GM13977 (cell line): ENCODE data around the gene AGAP1.

Experiments used
- DNase-seq: peaks from one replicate; pipeline ENCODE4 v3.0.0; 2012; ENCODE audit warnings: low spot score
- in situ Hi-C: fragments of 300-500 bp; cut with MboI; formaldehyde crosslinking; loops from one replicate; pipeline ENCODE4 v1.12.0; 2022; ENCODE audit warnings: low sequenced_read_pairs, low pct_unique_long_range_greater_than_20kb, mixed read lengths, inconsistent platforms; ENCODE audit not compliant: unreplicated experiment
- TF ChIP-seq, protein P1 (sequence below): IDR thresholded peaks from 2 replicates; pipeline ENCODE4 v1.5.1; 2012; ENCODE audit warnings: mild to moderate bottlenecking, control low read depth; ENCODE audit not compliant: insufficient read depth; ENCODE audit errors: extremely low read depth, missing control alignments

AGAP1 gene

DNA sequence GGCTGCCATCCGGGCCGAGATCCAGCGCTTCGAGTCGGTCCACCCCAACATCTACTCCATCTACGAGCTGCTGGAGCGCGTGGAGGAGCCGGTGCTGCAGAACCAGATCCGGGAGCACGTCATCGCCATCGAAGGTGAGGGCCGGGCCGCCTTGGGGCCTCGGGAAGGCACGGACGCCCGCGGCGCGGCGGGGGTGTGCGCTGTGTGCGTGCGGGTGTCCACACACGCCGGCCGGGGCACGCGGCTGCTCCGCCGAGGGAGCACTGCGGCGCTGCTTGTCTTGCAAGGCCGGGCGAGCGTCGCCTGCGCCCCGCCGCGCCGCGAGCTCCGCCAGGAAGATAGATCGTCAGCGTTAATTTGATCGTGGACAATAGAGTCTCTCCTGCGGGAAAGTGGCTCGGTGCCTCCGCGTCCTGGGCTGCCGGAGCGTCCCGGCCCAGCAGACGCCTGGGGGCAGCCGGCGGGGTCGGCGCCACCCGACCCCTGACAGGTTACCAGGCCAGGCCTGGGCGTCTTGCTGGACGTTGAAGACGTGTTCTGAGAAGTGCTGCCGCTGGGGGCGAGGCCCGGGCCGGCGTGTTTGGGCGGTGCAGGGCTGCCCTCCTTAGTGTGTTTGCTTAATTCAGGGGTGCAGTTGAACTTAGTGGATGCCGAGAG, 1.0 kb downstream of the AGAP1 start:
- DNase-seq: no peak
- TF ChIP-seq, protein P1, sequence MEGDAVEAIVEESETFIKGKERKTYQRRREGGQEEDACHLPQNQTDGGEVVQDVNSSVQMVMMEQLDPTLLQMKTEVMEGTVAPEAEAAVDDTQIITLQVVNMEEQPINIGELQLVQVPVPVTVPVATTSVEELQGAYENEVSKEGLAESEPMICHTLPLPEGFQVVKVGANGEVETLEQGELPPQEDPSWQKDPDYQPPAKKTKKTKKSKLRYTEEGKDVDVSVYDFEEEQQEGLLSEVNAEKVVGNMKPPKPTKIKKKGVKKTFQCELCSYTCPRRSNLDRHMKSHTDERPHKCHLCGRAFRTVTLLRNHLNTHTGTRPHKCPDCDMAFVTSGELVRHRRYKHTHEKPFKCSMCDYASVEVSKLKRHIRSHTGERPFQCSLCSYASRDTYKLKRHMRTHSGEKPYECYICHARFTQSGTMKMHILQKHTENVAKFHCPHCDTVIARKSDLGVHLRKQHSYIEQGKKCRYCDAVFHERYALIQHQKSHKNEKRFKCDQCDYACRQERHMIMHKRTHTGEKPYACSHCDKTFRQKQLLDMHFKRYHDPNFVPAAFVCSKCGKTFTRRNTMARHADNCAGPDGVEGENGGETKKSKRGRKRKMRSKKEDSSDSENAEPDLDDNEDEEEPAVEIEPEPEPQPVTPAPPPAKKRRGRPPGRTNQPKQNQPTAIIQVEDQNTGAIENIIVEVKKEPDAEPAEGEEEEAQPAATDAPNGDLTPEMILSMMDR: no peak
- in situ Hi-C loops: no loop called here

DNA sequence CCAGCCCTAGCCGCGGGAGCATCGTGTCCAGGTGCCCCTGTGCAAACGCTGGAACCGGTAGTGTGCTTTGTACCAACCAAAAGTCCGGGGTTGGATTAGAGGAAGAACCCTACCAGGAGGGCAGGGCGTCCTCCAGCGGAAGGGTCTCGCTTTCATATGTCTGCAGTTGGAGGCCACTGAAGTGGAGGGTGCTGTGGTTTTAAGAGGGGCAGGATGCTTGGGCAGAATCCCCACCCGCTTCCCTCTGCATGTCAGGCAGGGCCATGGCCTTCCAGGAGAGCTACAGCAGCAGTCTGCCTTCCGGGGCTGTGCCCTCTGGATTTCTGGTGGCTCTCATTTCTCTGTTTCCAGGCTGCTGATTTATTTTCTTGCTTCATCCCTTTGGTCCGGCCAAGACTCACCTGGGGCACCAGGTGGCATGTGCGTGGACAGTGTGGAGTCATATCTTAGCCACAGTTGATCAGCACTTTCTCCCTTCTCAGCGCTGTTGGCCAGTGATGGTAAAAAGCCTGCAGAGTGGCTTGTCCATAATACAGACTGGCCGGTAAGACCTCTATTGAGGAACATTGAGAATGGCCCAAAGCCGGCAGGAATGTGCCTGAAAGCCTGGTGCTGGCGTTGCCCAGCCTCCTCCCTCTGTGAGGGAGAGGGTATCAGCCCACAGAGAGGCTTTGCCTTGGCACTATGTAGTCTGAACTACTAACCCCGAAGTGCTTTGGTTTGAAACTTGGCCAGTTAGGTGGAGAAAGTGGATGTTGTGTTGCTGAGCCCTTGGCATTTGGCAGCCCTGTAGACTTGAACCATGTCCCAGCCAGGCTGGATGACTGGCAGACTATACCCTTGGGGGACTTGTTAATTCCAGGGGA, 1.8 kb downstream of the AGAP1 start:
- in situ Hi-C loops: no loop called here
- TF ChIP-seq, protein P1: no peak
- no peak for DNase-seq

DNA sequence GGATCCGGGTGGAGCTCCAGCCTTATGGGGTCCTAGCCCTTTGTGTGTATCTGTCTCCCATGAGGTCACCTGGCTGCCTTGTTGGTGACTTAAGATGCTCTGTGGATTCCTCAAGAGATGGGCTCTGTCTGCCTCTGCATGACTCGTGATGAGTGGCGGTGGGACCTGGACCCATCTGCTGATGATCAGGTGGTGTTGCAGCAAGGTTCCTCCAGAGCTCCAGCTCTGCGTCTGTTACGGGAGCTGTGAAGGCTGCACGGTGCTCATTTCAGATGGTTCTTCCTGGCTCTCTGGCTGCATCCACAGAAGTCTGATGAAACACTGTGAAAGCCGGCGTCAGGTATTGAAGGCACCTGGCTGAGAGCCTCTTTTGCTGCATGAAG, 2.4 kb downstream of the AGAP1 start:
- in situ Hi-C loops: no loop called here
- DNase-seq: no peak
- TF ChIP-seq, protein P1: no peak

DNA sequence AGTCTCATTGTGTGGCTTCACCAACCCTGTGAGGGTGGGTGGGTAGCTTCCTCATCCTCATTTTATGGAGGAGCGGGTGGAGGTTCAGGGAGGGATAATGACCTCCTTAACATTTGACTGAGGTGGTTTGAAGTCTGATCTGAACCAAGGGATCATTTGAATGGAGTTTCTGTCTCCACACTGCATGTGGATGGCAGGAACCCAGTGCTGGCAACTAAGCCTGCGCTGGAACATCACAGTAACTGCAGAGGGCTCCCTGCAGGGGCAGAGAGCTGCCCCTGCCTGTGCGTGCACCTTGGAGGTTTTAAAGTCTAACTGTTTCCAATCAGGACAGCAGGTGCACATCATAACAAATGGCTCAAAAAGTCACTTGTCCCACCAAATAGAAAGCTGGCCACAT, 3.3 kb downstream of the AGAP1 start:
- in situ Hi-C loops: no loop called here
- no peak for DNase-seq
- TF ChIP-seq, protein P1: no peak

DNA sequence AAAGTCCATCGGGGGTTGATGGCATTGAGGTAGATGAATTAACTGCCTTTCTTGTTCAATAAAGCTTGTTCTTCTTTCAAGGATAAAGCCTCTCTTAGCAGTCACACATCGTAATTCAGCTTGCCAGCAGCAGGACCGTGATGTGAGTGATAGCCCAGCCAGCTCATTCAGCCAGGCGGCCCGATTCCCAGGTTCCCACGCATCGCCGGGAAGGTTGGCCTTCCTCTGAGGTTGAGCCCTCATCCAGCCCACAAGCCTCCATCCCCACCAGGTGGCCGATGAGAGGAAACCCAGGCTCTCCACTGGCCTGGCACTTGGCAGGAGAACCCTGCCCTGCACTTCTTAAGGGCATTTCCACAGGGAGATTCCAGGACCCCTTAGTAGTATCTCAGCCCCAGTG, 4.7 kb downstream of the AGAP1 start:
- in situ Hi-C loops: no loop called here

DNA sequence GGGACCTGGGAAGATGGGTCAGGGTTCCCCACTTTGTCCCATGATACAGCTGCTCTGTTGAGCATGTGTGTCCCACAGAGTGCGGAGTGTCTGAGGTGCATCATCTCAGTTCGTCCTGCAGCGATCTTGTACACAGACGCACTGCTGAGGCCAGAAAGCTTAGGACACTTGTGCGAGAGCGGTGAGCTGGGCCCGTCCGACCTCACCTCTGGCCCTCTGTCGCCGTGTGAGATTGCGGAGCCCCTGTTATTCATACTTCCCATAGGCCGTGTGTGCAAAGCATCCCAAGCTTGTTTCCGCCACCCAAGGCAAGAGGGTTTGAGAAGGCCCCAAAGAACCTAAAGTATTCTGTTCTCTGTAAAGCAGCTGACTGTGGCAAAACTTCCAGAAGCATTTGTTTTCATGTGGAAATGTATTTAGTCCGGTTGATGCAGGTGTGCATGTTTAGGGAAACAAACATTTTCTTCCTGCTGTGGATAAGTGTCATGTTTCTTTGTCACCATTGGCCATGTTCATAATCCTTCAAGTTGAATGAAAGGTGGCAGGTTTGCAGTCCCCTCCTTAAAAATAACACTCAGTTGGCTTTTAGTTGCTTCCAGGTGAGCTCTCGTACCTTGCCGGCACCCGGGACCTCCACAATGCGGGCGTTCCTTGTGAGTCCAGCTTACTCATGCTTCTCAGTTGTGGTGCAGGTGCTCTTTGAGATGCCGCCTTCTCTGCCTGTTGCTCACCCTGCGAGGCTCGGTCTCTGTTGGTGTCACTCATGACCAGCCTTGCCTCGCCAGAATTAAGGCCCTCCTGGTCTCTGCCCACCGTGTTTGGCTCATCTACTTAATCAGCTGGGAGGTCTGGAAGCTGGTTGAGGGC, 5.3 kb downstream of the AGAP1 start:
- in situ Hi-C loops: no loop called here
- TF ChIP-seq, protein P1: no peak
- DNase-seq: no peak

More for the DNA sequence above, 4.7 kb downstream of the AGAP1 start:
- DNase-seq: no peak
- TF ChIP-seq, protein P1: no peak
